T-cell (primary cell): ENCODE data around the gene ACTBL2. TPM values are rescaled to one million over a fixed set of nuclear protein-coding genes. Genes with fewer than 3 reads are reported as not detected.

Experiments
- ATAC-seq, 4 experiments: fragments of 200-7000 bp in 3 of 4; fragments of 150-1000 bp in 1 of 4; cut with Tn5 transposase; replicated peaks in 1 of 4; 1 replicate in 3 of 4; 2 replicates in 1 of 4; pipeline ENCODE4 v1.10.0; 2021; ENCODE audit warnings: moderate library complexity in 3 of 4, mild to moderate bottlenecking in 2 of 4, moderate number of reproducible peaks in 1 of 4
- CTCF ChIA-PET, 2 donors: fragments of 300-600 bp; sonication (Branson Sonifier 250); formaldehyde crosslinking; loops; one replicate each; lab custom pipeline; 2022; ENCODE audit warnings: antibody characterized with exemption in 2 of 2; lab: Charles Lee
- POLR2A ChIA-PET, 2 donors: fragments of 300-600 bp; sonication (Branson Sonifier 250); formaldehyde crosslinking; loops; one replicate each; lab custom pipeline; 2022; ENCODE audit warnings: antibody characterized with exemption in 2 of 2; lab: Charles Lee
- DNase-seq, 35 experiments: peaks; one replicate each; pipeline versions ENCODE4 v3.0.0 to v3.0.0-alpha.2; 2013 to 2023
- H3K27ac ChIP-seq: one replicate; pipeline ENCODE4 v1.5.1; 2013; ENCODE audit warnings: low read length
- H3K27me3 ChIP-seq, 2 experiments: replicated peaks in 1 of 2; 1 replicate in 1 of 2; 2 replicates in 1 of 2; pipeline versions ENCODE4 v1.6.1 to v1.7.0; 2013; ENCODE audit warnings: low read length in 1 of 2, mixed read lengths in 1 of 2; ENCODE audit not compliant: control insufficient read depth in 2 of 2, insufficient read depth in 2 of 2; ENCODE audit errors: extremely low read depth in 1 of 2
- H3K36me3 ChIP-seq, 2 donors: 1 replicate in 1 of 2; 2 replicates in 1 of 2; pipeline versions ENCODE4 v1.6.1 to v1.7.0; 2013; ENCODE audit warnings: low read length in 1 of 2; ENCODE audit not compliant: control insufficient read depth in 2 of 2, insufficient read depth in 1 of 2; ENCODE audit errors: extremely low read depth in 1 of 2
- H3K4me1 ChIP-seq, 2 experiments: 1 replicate in 1 of 2; 2 replicates in 1 of 2; pipeline versions ENCODE4 v1.6.1 to v1.7.0; 2013; ENCODE audit warnings: low read length in 2 of 2, mixed read lengths in 1 of 2; ENCODE audit not compliant: insufficient read depth in 2 of 2, control insufficient read depth in 1 of 2; ENCODE audit errors: extremely low read depth in 1 of 2
- H3K4me3 ChIP-seq, 2 donors: 1 replicate in 1 of 2; 2 replicates in 1 of 2; pipeline versions ENCODE4 v1.5.1 to v1.7.0; 2013; ENCODE audit warnings: mild to moderate bottlenecking in 2 of 2, low read length in 1 of 2, moderate library complexity in 1 of 2; ENCODE audit not compliant: control insufficient read depth in 1 of 2; ENCODE audit errors: extremely low read depth in 1 of 2
- H3K9me3 ChIP-seq: 2 replicates; pipeline ENCODE4 v1.7.0; 2013
- H3K27ac Mint-ChIP-seq, 2 donors: one replicate each; pipeline ENCODE4 v1.8.0; 2020 to 2021; ENCODE audit warnings: mild to moderate bottlenecking in 2 of 2, mixed read lengths in 2 of 2
- H3K27me3 Mint-ChIP-seq, 2 donors: one replicate each; pipeline ENCODE4 v1.8.0; 2021 to 2022; ENCODE audit warnings: mixed read lengths in 2 of 2
- H3K36me3 Mint-ChIP-seq: one replicate; pipeline ENCODE4 v1.8.0; 2021; ENCODE audit warnings: mixed read lengths
- H3K4me1 Mint-ChIP-seq, 3 donors: one replicate each; pipeline ENCODE4 v1.8.0; 2020 to 2022; ENCODE audit warnings: mixed read lengths in 3 of 3, mild to moderate bottlenecking in 1 of 3
- H3K4me3 Mint-ChIP-seq, 3 donors: one replicate each; pipeline ENCODE4 v1.8.0; 2020 to 2022; ENCODE audit warnings: mild to moderate bottlenecking in 3 of 3, mixed read lengths in 3 of 3, moderate library complexity in 3 of 3
- H3K9me3 Mint-ChIP-seq, 3 donors: one replicate each; pipeline ENCODE4 v1.8.0; 2020 to 2022; ENCODE audit warnings: mixed read lengths in 3 of 3
- WGBS: methylation state at CpG from one replicate; pipeline ENCODE4 v1.1.5; 2013; ENCODE audit warnings: missing lambda C conversion rate; ENCODE audit not compliant: insufficient coverage; 5-methylcytosine and 5-hydroxymethylcytosine counted together
- total RNA-seq, 35 experiments: library from RNA in 6 of 35; stranded (reverse) in 6 of 35; fragments of 120-200 nt in 1 of 35; gene quantifications; one replicate each; pipeline versions ENCODE4 v1.2.1 to v1.2.4 and lab custom pipeline; 2013 to 2026

ACTBL2 gene
- total RNA-seq, 5 donors from 2014 or later (not counting 1 experiment from before 2014, with no cell fraction given), result not detected

DNA sequence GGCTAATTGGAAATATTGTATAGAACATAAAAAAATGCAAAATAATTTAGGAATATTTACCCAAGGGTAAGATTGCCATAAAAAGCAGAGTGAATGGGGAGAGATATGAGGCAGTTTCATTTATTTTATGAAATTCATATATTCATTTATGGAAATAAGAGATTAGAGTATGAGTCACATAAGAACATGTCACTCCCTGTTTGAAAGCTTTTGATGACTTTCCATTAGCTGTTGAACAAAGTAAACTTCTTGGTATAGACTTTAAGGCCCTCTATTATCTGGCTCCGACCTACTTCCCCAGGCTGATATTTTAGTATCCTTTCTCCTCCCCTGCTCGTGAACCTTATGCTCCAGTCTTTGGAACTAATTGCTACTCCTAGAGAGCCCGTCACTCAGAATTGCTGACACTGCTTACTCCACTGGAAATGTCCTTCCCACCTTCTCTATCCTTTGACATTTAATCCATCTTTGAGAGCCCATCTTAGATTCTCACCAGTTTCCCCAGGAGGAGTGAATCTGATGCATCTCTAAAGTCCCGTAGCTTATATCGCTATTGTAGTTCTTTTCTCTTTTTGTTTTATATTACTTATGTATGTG is 8.9 kb upstream of the ACTBL2 start:
- Mint-ChIP-seq H3K36me3 (no peaks in the 10 kb centered on the region), H3K9me3 (no peaks in the 10 kb centered on the region), H3K4me3 (no peak overlapping the region), H3K27ac (no peak overlapping the region), H3K27me3 (peaks cover 0 to 2% of the 10 kb centered on the region in 2 donors), H3K4me1 (peaks cover 21 to 29% (median 26%) of the 10 kb centered on the region in 3 donors)
- POLR2A ChIA-PET, result no interaction called here
- no peak overlapping the region for H3K4me3 ChIP-seq
- H3K36me3 ChIP-seq, result no peaks in the 10 kb centered on the region
- ATAC-seq, result no peak
- CTCF ChIA-PET, result no interaction called here
- H3K27me3 ChIP-seq, result no peaks in the 10 kb centered on the region
- 79% methylated on average over 3 of the region's 5 CpGs for WGBS
- no peaks in the 10 kb centered on the region for H3K9me3 ChIP-seq
- peaks cover 18 to 20% of the 10 kb centered on the region in 2 experiments for H3K4me1 ChIP-seq
- no peak overlapping the region for H3K27ac ChIP-seq
- DNase-seq, result no peak

DNA sequence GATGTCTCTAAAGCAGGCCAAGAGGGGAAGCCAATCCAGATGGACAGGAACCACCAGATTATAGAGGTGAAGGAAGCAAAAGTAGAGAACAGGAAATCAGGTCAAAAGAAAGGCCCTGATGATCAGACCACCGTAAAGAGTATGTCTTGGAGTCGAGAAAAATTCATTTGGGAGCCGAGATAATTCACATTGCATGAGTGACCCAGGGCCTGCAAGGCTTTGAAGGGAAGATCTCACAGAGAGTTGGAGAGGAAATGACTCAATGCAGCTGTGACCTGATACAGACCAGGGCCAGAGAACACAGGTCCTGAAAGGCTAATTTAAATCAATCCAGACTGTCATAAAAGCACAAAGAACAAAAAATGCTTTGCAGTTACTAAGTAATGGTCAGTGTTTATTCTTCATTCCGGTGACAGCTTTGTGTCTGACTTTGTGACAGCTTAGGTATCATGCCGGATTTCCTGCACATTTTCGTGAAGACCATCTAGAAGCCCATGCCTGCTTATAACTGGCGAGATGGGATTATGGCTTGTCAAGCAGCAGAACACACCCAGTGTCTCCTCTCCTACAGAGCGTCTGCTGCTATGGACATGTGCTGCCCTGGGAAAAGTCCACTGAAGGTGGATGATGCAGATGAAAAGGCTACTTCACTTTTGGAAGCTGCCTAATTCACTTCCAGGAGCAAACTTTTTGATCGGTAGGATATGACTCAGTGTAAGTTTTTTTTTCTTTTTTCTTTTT is 5.8 kb upstream of the ACTBL2 start:
- Histone ChIP-seq H3K27ac (no peak overlapping the region), H3K27me3 (no peaks in the 10 kb centered on the region), H3K4me3 (no peak overlapping the region), H3K36me3 (no peaks in the 10 kb centered on the region), H3K9me3 (no peaks in the 10 kb centered on the region), H3K4me1 (no peaks in the 10 kb centered on the region)
- ATAC-seq (no peak), DNase-seq (no peak)
- Mint-ChIP-seq H3K27me3 (peaks cover 0 to 2% of the 10 kb centered on the region in 2 donors), H3K27ac (no peak overlapping the region), H3K4me1 (peaks cover 0 to 4% (median 0%) of the 10 kb centered on the region in 3 donors), H3K36me3 (no peaks in the 10 kb centered on the region), H3K9me3 (no peaks in the 10 kb centered on the region), H3K4me3 (no peak overlapping the region)
- CTCF ChIA-PET, result no interaction called here
- WGBS, result 73% methylated on average over 7 of the region's 9 CpGs
- POLR2A ChIA-PET, result no interaction called here

DNA sequence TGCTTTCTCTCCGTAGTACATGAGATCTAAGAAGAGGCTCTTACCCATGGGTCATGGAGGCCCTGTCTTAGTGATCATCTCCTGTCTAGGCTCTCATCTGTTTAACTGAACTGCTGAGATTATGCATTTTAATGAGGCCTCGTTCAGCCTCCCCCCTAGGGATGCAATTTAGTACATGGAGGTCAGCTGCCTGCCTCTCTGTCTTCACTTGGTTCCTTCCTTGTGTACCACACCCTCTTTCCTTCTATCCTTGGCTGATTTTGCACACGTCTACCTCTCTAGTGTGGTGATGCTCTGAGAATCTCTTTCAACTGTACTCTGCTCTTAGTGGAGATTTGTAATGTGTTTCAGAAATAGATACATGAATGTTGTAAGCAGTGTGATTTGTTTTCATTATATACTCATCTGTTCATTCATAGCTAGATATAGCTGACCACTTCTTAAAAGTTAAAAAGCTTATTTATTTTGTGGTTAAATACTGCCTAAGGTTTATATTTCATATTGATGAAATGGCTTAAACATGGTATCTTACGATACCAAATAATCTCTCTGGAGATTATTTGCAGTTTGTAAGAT is 3.5 kb upstream of the ACTBL2 start:
- H3K27ac Mint-ChIP-seq, result no peak overlapping the region
- H3K9me3 ChIP-seq, result no peaks in the 10 kb centered on the region
- CTCF ChIA-PET, result no interaction called here
- DNase-seq, result no peak
- ATAC-seq, result no peak
- H3K4me3 ChIP-seq, result no peak overlapping the region
- no peaks in the 10 kb centered on the region for H3K4me1 ChIP-seq
- H3K36me3 ChIP-seq, result no peaks in the 10 kb centered on the region
- H3K27me3 Mint-ChIP-seq, result peaks cover 3% of the 10 kb centered on the region in 2 donors
- no peaks in the 10 kb centered on the region for H3K4me1 Mint-ChIP-seq
- H3K36me3 Mint-ChIP-seq, result no peaks in the 10 kb centered on the region
- POLR2A ChIA-PET, result interaction anchor here in 1 of 2 donors (0.6 kb wide), 1 partner anchor 180 kb away, joined by 3 read pairs; no protein-coding TSS in a partner anchor
- H3K9me3 Mint-ChIP-seq, result no peaks in the 10 kb centered on the region
- H3K27me3 ChIP-seq, result no peaks in the 10 kb centered on the region
- no peak overlapping the region for H3K4me3 Mint-ChIP-seq
- 88% methylated on average over 1 of the region's 4 CpGs for WGBS
- H3K27ac ChIP-seq, result no peak overlapping the region

DNA sequence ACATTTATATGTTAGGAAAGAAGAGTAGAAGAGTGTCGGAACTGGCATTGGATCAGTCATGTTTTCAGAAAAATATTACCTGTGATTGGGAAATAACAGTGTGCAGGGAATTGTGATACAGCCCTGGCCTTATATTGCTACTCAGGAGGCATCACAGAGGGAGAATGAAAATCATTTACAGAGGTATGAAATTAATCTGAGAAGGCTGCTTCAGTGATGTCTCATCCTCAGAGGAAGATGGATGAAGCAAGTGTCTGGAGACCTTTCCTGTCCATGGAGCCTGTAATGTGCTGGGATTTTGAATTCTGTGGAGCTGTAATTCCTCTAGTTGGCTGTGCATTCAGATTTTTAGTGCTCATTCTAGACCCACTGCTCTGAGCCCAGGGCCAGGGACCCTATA is 3.8 kb downstream of the ACTBL2 start:
- ATAC-seq (no peak), DNase-seq (no peak)
- no peak overlapping the region for H3K4me3 Mint-ChIP-seq
- Histone ChIP-seq H3K27me3 (no peaks in the 10 kb centered on the region), H3K4me3 (no peak overlapping the region), H3K4me1 (no peaks in the 10 kb centered on the region), H3K27ac (no peak overlapping the region), H3K36me3 (no peaks in the 10 kb centered on the region), H3K9me3 (no peaks in the 10 kb centered on the region)
- H3K36me3 Mint-ChIP-seq, result no peaks in the 10 kb centered on the region
- H3K9me3 Mint-ChIP-seq, result no peaks in the 10 kb centered on the region
- POLR2A ChIA-PET, result no interaction called here
- CTCF ChIA-PET, result no interaction called here
- WGBS, result 75% methylated on average over 1 of the region's 1 CpG
- H3K27ac Mint-ChIP-seq, result no peak overlapping the region
- peaks cover 13% of the 10 kb centered on the region in 2 donors for H3K27me3 Mint-ChIP-seq
- no peaks in the 10 kb centered on the region for H3K4me1 Mint-ChIP-seq

DNA sequence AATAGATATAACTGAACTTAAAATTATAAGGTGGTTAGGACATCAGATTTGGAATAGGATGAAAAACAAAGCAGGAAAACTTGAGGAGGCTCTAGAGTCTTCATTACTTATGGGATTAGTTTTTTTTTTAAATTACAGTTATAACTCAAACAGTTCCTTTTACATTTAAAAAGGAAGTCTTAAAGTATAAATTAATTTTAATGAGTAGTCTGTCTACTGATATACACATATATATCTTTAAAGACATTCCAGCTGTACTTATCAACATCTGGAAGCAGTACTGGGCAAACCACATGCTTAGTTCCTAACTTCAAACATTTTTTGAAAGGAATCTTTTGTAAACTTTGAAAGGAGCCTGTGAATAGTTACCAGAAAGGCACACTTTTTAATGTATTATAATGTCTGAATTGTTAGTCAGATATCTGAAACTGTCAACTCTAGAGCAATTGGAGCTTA is 6.0 kb downstream of the ACTBL2 start:
- Histone ChIP-seq H3K36me3 (no peaks in the 10 kb centered on the region), H3K27me3 (no peaks in the 10 kb centered on the region), H3K4me1 (no peaks in the 10 kb centered on the region), H3K27ac (no peak overlapping the region), H3K4me3 (no peak overlapping the region), H3K9me3 (no peaks in the 10 kb centered on the region)
- no peaks in the 10 kb centered on the region for H3K36me3 Mint-ChIP-seq
- H3K27me3 Mint-ChIP-seq, result peaks cover 10% of the 10 kb centered on the region in 2 donors
- H3K4me3 Mint-ChIP-seq, result no peak overlapping the region
- CTCF ChIA-PET, result no interaction called here
- POLR2A ChIA-PET, result no interaction called here
- H3K4me1 Mint-ChIP-seq, result no peaks in the 10 kb centered on the region
- DNase-seq, result no peak
- H3K27ac Mint-ChIP-seq, result no peak overlapping the region
- no peak for ATAC-seq
- H3K9me3 Mint-ChIP-seq, result no peaks in the 10 kb centered on the region

DNA sequence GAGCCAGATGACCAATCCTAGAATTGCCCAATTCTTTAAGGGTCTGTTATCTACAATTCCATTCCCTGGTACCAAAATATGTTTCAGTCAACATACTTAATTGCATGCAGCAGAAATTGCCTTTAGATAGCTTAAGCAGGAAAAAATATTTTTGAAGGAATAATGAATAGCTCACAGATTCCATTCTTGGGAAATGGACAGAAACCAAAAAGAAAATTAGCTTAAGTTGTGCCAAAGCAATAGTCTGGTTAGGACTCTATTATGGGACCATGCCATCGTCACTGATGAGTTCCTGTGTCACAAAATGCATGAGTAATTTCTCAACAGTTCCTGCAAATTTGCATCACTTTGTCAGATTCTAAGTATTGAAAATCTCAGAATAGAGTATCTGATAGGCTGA is 12.3 kb downstream of the ACTBL2 start:
- ATAC-seq (no peak), DNase-seq (no peak)
- Histone ChIP-seq H3K27ac (no peak overlapping the region), H3K9me3 (no peaks in the 10 kb centered on the region), H3K4me1 (no peaks in the 10 kb centered on the region), H3K36me3 (no peaks in the 10 kb centered on the region), H3K4me3 (no peak overlapping the region), H3K27me3 (no peaks in the 10 kb centered on the region)
- H3K36me3 Mint-ChIP-seq, result no peaks in the 10 kb centered on the region
- 67% methylated on average over 1 of the region's 1 CpG for WGBS
- H3K9me3 Mint-ChIP-seq, result no peaks in the 10 kb centered on the region
- ChIA-PET CTCF (no interaction called here), POLR2A (no interaction called here)
- H3K27ac Mint-ChIP-seq, result no peak overlapping the region
- no peak overlapping the region for H3K4me3 Mint-ChIP-seq
- H3K27me3 Mint-ChIP-seq, result peaks cover 7 to 9% of the 10 kb centered on the region in 2 donors
- no peaks in the 10 kb centered on the region for H3K4me1 Mint-ChIP-seq
